Nephron progenitor cell (in vitro differentiated cells): ENCODE results near the gene SHC1.
A peak's percentile ranks its signal among the peaks of the same experiment; 100 is the strongest.

ENCODE experiments used
- DNase-seq: peaks from one replicate; pipeline ENCODE4 v3.0.0; 2021
- H3K27ac Mint-ChIP-seq: 2 replicates; pipeline ENCODE4 v1.8.0; 2021; ENCODE audit warnings: mild to moderate bottlenecking, moderate library complexity, mixed read lengths
- H3K27me3 Mint-ChIP-seq: 2 replicates; pipeline ENCODE4 v1.8.0; 2021; ENCODE audit warnings: mild to moderate bottlenecking, low read depth, mixed read lengths; ENCODE audit not compliant: poor library complexity
- H3K36me3 Mint-ChIP-seq: 2 replicates; pipeline ENCODE4 v1.8.0; 2021; ENCODE audit warnings: low read depth, mixed read lengths
- H3K4me1 Mint-ChIP-seq: 2 replicates; pipeline ENCODE4 v1.8.0; 2021; ENCODE audit warnings: mixed read lengths
- H3K4me3 Mint-ChIP-seq: 2 replicates; pipeline ENCODE4 v1.8.0; 2021; ENCODE audit warnings: mild to moderate bottlenecking, moderate library complexity, mixed read lengths
- H3K9me3 Mint-ChIP-seq: 2 replicates; pipeline ENCODE4 v1.8.0; 2021; ENCODE audit warnings: mild to moderate bottlenecking, moderate library complexity, mixed read lengths
- TF ChIP-seq, protein P1 (sequence below): fragments of 200-600 bp; sonication (generic); IDR thresholded peaks from 2 replicates; pipeline ENCODE4 v1.5.0; 2021; ENCODE audit warnings: antibody characterized with exemption

Gene SHC1

DNA sequence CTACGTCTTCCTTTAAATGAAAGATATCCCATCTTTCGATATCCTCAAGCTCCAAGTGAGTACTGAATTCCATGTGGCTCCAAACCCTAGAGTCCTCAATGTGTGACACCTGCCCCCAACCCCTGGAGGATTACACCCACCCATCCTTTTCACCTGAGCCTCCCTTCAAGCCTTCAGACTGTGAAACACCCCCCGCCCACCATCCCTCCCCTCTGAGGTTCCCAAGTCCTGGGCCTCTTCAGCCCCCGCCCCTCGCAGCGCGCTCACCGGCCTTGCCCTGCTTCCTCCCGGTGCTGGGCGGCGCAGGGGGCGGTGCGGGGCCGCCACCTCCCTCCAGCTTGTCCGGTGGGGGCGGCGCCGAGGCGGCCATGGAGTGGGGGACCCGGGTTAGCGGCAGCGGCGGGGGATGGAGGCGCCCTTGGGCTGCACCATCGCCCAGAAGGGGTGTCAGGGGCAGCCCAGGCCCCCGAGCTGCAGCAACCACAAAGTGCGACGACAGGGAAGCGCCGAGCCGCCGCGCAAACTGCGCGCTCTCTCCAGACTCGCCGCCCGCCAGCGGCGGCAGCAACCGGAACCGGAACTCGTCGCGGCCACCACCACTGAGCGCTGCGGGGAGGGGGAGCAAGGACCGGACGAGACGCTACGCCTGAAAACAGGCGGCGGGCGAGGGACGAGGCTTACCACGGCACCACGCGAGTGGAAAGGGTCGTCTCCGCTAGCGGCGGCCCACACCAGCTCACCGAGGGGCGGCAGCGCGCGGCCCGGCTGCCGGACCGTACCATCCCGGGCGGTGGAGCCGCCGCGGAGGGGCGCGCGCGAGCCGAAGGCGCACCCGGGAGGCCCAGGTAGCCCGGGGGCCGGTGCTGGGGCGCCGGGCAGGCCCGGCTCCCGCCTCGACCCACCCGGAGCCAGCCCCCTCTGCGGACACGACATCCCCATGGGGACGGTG, 9.1 kb downstream of the SHC1 start, which contains the start of gene PYGO2:
TSS of gene PYGO2 (minus strand) at position 576 of the 949 bp plus-strand sequence. CDS start at position 370, 206 bp downstream.
- Mint-ChIP-seq H3K4me1 (peaks cover 48% of the 10 kb centered on the region), H3K36me3 (peaks cover 26% of the 10 kb centered on the region), H3K27ac (peak within 1 kb of the TSS; percentile 97), H3K27me3 (no peaks in the 10 kb centered on the region), H3K4me3 (peak within 1 kb of the TSS; percentile 97), H3K9me3 (no peaks in the 10 kb centered on the region)
- TF ChIP-seq, protein P1, sequence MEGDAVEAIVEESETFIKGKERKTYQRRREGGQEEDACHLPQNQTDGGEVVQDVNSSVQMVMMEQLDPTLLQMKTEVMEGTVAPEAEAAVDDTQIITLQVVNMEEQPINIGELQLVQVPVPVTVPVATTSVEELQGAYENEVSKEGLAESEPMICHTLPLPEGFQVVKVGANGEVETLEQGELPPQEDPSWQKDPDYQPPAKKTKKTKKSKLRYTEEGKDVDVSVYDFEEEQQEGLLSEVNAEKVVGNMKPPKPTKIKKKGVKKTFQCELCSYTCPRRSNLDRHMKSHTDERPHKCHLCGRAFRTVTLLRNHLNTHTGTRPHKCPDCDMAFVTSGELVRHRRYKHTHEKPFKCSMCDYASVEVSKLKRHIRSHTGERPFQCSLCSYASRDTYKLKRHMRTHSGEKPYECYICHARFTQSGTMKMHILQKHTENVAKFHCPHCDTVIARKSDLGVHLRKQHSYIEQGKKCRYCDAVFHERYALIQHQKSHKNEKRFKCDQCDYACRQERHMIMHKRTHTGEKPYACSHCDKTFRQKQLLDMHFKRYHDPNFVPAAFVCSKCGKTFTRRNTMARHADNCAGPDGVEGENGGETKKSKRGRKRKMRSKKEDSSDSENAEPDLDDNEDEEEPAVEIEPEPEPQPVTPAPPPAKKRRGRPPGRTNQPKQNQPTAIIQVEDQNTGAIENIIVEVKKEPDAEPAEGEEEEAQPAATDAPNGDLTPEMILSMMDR: no peak
- peak; percentile 83 for DNase-seq

DNA sequence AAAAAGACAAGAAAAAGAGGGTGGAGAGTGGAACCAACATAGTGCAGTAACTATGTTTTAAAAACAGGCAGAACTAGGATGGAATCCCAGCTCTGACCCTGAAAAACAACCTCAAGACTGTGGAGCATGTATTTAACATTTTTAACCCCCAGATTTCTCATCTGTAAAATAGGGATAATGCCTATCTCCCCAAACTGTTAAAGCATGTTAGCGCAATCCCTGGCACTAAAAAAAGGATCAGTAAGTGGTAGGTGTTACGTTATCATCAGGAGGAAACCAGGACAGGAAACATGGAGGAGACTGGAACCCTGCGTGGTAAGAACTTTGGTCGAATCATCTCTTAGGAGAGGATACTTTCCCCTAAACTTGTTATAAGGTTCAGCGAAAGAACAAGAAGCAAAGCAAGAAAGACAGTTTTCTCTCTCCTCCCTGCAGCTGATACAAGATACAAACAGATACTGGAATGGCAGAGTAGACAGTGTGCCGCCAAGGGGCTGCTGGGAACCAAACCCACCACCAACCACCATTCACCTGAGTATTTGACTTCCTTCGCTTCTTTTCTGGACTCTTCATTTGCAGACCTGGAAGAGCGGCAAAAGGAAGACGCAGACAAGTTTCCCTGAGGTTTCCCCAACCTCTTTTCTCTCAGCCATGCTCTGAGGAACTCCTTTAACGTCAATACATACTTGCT, 10.0 kb downstream of the SHC1 start:
- Mint-ChIP-seq H3K4me3 (peak overlapping the region; percentile 97), H3K27me3 (no peaks in the 10 kb centered on the region), H3K9me3 (no peaks in the 10 kb centered on the region), H3K4me1 (peaks cover 57% of the 10 kb centered on the region), H3K36me3 (peaks cover 24% of the 10 kb centered on the region), H3K27ac (peak overlapping the region; percentile 97)
- TF ChIP-seq, protein P1: no peak
- DNase-seq: no peak

DNA sequence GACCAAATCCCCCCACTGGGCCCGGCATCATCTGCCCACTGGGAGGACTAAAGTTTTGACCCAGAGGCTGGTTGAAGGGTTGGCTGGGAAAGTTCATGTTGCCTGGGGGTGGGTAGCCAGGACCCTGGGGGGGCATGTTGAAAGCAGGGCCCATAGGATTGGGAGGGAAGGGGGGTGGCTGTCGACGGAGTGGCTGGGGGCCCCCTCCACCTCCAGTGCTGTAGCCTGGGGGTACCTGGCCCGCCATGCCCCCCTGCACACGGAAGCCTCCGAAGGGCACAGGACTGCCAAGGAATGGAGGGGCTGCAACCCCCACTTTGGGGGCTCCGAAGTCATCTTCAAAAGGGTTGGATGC, 11.1 kb downstream of the SHC1 start:
- Mint-ChIP-seq H3K4me3 (peak overlapping the region; percentile 97), H3K4me1 (peaks cover 69% of the 10 kb centered on the region), H3K9me3 (no peaks in the 10 kb centered on the region), H3K27ac (no peak overlapping the region), H3K27me3 (no peaks in the 10 kb centered on the region), H3K36me3 (peaks cover 12% of the 10 kb centered on the region)
- TF ChIP-seq, protein P1: no peak
- DNase-seq: no peak

DNA sequence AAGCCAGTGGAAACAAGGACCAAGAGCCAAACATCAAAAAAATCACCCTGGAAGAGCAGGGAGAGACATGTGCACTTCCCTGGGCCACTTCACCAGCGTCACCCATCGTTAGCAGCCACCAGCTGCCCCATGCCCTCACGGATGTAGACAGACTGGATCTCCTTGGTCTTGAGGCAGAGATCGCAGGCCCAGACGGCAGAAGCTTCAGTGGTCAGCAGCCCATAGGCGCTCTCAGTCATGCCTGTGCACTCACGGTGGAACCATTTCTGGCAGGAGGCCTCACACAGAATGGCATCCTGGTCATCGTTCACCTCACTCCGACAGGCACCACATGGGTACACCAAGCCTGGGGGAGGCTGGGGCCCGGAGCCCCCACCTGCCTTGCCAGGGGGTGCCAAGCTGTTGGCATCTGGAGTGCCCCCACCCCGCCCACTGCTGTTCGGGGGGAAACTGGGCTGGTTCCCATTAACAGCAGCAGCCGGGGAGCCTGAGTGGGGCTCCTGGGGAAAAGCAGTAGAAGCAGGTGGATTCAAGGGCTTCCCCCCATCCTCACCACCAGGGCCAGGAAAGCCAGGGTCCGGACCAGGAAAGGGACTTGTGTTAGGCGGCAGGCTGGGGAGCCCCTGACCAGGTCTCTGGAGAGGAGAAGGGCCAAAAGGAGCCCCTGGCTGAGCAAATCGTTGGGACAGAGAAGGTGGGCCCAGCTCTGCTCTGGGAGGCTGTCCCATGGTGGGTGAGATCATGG, 11.7 kb downstream of the SHC1 start:
- Mint-ChIP-seq H3K36me3 (peaks cover 9% of the 10 kb centered on the region), H3K4me1 (peaks cover 71% of the 10 kb centered on the region), H3K27me3 (no peaks in the 10 kb centered on the region), H3K9me3 (no peaks in the 10 kb centered on the region), H3K4me3 (peak overlapping the region; percentile 16), H3K27ac (no peak overlapping the region)
- no peak for DNase-seq
- TF ChIP-seq, protein P1: no peak

DNA sequence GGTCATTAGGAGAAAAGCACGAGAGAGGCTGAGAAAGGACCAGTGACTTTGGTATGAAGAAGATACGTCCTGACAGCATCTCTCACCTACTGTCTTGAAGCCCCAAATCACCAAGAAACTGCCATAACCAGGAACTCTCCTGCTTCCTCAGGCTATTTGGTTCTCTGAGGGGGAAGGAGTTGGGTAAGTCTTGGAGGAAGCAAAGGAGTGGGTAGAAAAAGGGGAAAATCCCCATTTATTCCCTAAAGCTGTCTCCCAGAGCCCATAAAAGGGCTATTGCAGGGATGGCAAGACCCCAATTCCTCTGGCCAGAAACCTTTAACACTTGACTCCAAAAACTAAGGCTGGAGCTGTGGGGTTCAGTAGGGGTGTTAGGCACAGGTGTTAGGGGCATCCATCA, 12.5 kb downstream of the SHC1 start:
- Mint-ChIP-seq H3K27me3 (no peaks in the 10 kb centered on the region), H3K4me1 (peaks cover 72% of the 10 kb centered on the region), H3K27ac (peak overlapping the region; percentile 64), H3K9me3 (no peaks in the 10 kb centered on the region), H3K4me3 (no peak overlapping the region), H3K36me3 (peaks cover 5% of the 10 kb centered on the region)
- no peak for DNase-seq
- TF ChIP-seq, protein P1: no peak
